22Rv1 (cell line): Measurements from ENCODE around the gene PMP22.

Source experiments
- CTCF ChIP-seq: fragments of 450-650 bp; IDR thresholded peaks from 2 replicates; pipeline ENCODE4 v1.5.1; 2017; ENCODE audit warnings: mild to moderate bottlenecking
- ZFX ChIP-seq: fragments of 450-650 bp; IDR thresholded peaks from 2 replicates; pipeline ENCODE4 v1.6.1; 2017; ENCODE audit warnings: antibody characterized with exemption, borderline replicate concordance

DNA sequence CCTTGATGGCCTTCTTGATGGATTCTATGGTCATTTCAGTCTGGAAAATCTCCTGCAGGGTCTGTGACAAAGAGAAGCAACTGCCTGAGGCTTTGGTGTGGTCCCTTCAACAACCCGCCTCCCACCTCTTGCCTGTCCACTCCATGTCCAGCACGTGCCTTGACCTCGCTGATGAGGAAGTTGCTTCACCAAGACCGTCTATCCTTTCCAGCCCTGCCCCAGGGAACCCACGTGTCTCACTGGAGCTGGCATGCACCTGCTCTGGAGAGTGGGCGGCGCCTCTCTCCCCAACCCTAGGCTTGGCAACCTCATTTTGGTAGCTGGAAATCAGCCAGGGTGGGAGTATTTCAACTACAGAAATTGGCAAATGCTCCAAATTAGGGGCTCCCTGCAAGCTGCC, 43.6 kb upstream of the PMP22 start:
- no peak for TF ChIP-seq CTCF
- TF ChIP-seq ZFX: no peak
